Adrenal gland (tissue), 5 donors: Measurements from ENCODE around the gene HTRA3.

ENCODE experiments used
- POLR2A ChIP-seq, 2 donors: fragments of 450-650 bp; IDR thresholded peaks; one replicate each; pipeline ENCODE4 v1.6.1; 2017; ENCODE audit warnings: antibody characterized with exemption in 2 of 2, mild to moderate bottlenecking in 2 of 2, moderate library complexity in 1 of 2
- TF ChIP-seq, protein P1 (sequence below), 6 experiments: fragments of 450-650 bp in 4 of 6; fragments of 200-600 bp in 2 of 6; sonication (generic) in 1 of 6; IDR thresholded peaks; 1 replicate in 5 of 6; 2 replicates in 1 of 6; pipeline versions ENCODE4 v1.5.1 to v1.8.0; 2016 to 2021; ENCODE audit warnings: antibody characterized with exemption in 6 of 6, mild to moderate bottlenecking in 2 of 6, moderate library complexity in 1 of 6
- donor health status: DM: no; HTN: no; CAD: no.

DNA sequence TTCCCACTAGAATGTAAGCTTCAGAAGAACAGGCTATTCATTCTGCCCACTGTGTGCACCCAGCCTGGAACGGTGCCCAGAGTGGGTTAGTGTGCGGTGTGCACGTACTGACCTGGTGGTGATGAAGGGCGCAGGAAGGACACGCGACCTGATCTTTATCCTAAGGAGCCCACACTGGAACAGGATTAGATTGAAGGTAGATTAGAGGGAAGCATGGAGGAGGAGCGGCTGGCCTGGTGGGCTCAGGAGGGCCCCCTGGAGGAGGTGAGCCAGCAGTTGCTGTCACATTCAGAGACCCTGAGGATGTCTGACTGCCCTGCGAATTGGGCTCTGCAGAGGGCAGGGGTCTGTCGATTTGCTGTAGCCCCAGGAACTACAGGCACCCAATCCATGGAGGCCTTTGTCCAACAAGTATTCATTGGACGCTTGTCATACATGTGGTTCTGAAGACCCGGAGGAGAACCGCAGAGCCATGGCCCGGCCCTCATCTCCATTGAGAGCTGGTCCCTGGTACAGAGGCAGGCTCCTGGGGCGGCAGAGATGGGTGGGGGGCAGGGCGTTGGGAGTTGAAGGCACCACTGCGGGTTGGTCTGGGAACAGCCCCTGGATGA lies 73.2 kb downstream of the HTRA3 start:
- TF ChIP-seq, protein P1, sequence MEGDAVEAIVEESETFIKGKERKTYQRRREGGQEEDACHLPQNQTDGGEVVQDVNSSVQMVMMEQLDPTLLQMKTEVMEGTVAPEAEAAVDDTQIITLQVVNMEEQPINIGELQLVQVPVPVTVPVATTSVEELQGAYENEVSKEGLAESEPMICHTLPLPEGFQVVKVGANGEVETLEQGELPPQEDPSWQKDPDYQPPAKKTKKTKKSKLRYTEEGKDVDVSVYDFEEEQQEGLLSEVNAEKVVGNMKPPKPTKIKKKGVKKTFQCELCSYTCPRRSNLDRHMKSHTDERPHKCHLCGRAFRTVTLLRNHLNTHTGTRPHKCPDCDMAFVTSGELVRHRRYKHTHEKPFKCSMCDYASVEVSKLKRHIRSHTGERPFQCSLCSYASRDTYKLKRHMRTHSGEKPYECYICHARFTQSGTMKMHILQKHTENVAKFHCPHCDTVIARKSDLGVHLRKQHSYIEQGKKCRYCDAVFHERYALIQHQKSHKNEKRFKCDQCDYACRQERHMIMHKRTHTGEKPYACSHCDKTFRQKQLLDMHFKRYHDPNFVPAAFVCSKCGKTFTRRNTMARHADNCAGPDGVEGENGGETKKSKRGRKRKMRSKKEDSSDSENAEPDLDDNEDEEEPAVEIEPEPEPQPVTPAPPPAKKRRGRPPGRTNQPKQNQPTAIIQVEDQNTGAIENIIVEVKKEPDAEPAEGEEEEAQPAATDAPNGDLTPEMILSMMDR (IDR thresholded peaks at IDR 0.05) = no peak
- no peak for TF ChIP-seq POLR2A (IDR thresholded peaks at IDR 0.05)
